Measurements from ENCODE around the gene STK35.
"Not testable (repeated sequence)": the region's sequence is repeated elsewhere in the genome, so short reads cannot be mapped to it uniquely, and the experiment has no call there.

Gene STK35

GRCh38 chr20:2163757-2164156 is 62.1 kb downstream of the STK35 start:
- DNase-seq = no peak

GRCh38 chr20:2164421-2164820 is 62.8 kb downstream of the STK35 start:
- DNase-seq = no peak

GRCh38 chr20:2164966-2165365 is 63.3 kb downstream of the STK35 start:
- DNase-seq = no peak

GRCh38 chr20:2165871-2166270 is 64.2 kb downstream of the STK35 start:
- DNase-seq = no peak

GRCh38 chr20:2167112-2167511 is 65.5 kb downstream of the STK35 start:
- DNase-seq = no peak

- no peak for DNase-seq
Measured at GRCh38 chr20:2168946-2169345, 67.3 kb downstream of the STK35 start.

- DNase-seq = no peak
Measured at GRCh38 chr20:2169456-2170088, 67.9 kb downstream of the STK35 start.

GRCh38 chr20:2170404-2170803 is 68.8 kb downstream of the STK35 start:
- DNase-seq = no peak

- no peak for DNase-seq
Measured at GRCh38 chr20:2171266-2171790, 69.7 kb downstream of the STK35 start.

GRCh38 chr20:2171840-2172239 is 70.2 kb downstream of the STK35 start:
- not testable (repeated sequence) for DNase-seq

GRCh38 chr20:2172305-2173175 is 70.9 kb downstream of the STK35 start:
- DNase-seq = peak; percentile 56

GRCh38 chr20:2173186-2173585 is 71.6 kb downstream of the STK35 start:
- no peak for DNase-seq

GRCh38 chr20:2174067-2174466 is 72.4 kb downstream of the STK35 start:
- no peak for DNase-seq

- no peak for DNase-seq
Measured at GRCh38 chr20:2176946-2177345, 75.3 kb downstream of the STK35 start.

GRCh38 chr20:2178318-2179232 is 76.9 kb downstream of the STK35 start:
- no peak for DNase-seq

- DNase-seq = no peak
Measured at GRCh38 chr20:2179233-2179580, 77.6 kb downstream of the STK35 start.

GRCh38 chr20:2179949-2180348 is 78.3 kb downstream of the STK35 start:
- no peak for DNase-seq

- DNase-seq = no peak
Measured at GRCh38 chr20:2183381-2183780, 81.8 kb downstream of the STK35 start.

- not testable (repeated sequence) for DNase-seq
Measured at GRCh38 chr20:2184933-2185332, 83.3 kb downstream of the STK35 start.

GRCh38 chr20:2195614-2196013 is 94.0 kb downstream of the STK35 start:
- DNase-seq = no peak

- no peak for DNase-seq
Measured at GRCh38 chr20:2197166-2197565, 95.5 kb downstream of the STK35 start.
